Hepatic stellate cell (primary cell): ENCODE data around the gene ZDHHC8.

Experiments
- DNase-seq: peaks from one replicate; pipeline ENCODE4 v3.0.0; 2011; ENCODE audit warnings: low spot score

ZDHHC8 gene

DNA sequence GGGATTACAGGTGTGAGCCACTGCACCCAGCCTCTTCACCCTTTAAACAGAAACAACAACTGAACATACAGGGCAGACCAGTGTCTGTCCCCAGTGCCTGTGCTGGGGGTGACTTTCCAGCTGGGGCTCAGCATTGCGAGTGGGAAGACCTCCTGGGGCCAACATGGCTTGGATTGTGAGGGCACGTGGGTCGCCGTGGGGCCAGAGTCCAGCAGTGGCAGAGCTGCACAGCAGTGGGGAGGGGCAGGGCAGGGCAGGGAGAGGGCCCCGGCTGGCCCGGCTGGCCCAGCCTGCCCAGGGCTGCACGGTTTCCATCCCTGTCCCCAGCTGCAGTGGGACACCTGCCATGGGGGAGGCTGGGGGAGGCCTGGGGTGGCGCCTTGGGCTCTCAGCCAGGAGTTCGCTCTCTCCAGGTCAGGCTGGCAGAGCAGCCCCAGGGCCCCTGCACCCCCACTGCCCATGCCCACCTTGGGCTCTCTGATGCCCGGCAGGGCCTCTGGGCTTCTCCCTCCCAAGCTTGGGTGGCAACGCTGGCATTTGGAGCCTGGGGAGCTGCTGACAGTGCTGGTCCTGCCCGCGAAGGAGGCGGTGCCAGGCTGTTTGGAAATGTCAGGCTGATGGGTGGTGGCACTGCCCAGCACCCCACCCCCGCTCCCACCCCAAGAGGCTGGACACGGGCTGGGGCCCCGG, 49.7 kb downstream of the ZDHHC8 start:
- no peak for DNase-seq

DNA sequence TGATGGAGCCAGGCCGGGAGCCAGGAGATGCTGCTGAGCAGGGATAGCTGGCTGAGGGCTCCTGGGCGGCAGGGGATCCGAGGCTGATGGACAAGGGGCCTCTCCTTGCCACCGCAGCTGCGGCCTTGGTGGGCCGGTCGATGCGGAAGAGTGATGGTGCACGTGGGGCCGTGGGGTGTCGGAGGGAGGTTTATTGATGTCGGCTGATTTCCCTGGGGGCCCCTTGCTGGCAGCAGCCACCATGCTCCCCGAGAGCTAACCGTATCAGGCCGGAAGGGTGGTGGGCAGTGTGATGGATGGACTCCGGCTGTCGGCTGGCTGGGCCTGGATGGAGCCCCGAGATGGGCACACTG, 50.3 kb downstream of the ZDHHC8 start:
- no peak for DNase-seq

DNA sequence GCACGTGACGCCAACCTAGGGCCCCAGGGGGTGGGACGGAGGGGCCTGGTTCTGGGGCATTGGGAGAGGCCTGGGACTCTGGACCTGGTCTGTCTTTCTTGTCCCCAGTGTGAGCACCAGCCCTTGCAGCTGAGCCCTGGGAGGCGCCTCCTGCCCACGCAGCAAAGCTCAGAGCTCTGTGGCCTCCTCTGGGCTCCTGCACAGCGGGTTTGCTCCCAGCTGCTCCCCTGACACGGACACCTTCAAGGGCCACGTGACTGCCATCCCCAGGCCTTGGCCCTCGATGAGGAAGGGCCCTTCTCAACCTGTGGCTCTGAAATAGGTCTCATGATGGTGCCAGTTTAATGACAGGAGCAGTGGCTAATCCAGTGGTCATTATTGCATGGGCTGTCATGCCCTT, 50.8 kb downstream of the ZDHHC8 start:
- no peak for DNase-seq

GRCh38 chr22:20183101-20183500, 51.5 kb downstream of the ZDHHC8 start:
- DNase-seq, result no peak

- DNase-seq, result no peak
These were observed 52.2 kb downstream of the ZDHHC8 start for GRCh38 chr22:20183823-20184222.

DNA sequence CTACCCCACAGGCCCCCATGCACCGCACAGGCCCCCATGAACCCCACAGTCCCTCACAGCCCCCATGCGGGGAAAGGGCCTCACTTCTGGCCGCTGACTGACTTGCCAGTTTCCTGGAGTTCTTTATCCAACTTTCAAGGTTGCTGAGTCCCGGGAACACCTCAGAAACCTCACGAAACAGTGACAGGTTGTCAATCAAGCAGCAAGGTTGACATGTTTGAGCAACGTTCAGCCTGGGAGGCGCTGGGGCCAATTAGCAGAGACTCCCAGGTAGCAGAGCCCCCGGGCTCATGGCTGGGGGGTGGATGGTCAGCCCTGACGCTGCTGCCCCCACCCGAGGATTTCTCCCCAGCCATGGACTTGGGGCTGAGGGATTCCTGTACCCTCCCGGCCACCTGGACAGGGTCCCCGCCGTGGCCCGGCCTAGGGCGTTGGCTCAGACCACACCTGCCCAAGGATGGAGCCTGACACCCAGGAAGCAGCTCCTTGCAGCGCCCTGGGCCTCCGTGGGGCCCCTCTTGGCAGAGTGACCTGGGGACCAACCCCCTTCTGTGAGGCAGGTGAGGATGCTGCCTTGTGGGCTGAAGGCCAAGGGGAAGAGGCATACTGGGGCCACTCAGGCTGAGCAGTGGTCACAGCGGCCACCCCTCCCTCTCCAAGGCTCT, 53.0 kb downstream of the ZDHHC8 start:
- DNase-seq, result no peak

- DNase-seq, result no peak
These were observed 54.1 kb downstream of the ZDHHC8 start for GRCh38 chr22:20185750-20186149.

DNA sequence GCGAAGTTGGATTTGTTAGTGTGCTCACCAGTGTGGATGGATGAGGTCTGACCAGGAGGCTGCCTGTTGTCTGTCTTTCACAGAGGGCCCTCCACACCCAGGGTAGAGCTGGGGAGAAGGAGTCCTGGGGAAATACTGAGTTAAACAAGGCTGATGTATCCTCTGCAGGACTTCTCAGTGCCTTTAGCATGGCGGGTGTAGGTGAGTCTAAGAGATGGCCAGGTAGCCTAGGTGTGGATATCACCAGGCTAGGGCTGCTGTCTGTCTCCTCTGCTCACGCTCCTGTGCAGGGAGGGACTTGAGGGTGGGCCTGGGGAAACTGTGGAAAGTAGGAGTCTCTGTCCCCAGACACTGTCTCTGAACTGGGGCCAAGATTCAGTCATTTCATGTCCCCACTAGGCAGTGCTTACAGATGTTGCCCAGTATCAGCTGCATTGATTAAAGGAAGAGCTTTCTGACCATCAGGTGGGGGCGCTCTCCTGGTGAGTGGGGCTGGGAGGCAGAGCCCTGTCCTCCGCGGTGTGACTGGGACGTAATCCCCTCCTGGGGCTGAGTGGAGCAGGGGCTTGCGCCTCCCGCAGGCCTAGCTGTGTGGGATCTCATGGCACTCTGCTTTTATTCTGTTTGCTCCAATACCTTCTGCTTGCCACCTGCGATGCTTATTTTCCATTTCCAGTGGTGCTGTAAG, 54.7 kb downstream of the ZDHHC8 start:
- DNase-seq, result no peak

DNA sequence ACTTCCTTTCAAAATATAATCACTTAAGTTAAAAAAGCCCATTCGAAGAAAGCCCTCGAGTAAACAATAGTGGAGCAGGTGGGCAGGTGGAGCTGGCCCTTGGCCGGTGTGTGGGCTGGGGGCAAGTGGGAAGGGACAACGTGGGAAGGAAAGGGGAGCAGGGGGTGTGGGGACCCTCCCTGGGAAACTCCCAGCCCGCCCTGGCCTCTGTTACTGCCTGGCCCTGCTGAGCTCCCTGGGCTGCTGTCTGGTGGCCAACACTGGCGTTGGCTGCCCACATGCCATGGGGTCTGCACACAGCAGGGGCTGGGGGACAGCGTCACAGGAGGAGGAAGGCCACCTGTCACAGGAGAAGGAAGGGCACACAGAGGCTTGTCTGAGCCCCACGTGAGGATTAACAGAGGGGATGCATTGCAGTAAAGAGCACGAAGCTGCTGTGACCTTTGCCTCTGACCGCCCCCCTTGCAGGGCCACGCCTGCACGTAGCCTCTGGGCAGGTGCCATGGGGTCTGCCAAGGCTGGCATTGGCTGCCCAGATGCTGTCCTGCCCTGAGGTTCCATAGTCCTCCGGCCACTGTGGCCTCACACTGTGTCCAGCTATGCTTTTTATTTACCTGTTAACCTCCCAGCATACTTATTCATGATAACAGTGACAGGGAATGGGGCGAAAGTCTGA, 55.4 kb downstream of the ZDHHC8 start:
- DNase-seq, result no peak

- DNase-seq, result no peak
These were observed 56.4 kb downstream of the ZDHHC8 start for GRCh38 chr22:20187777-20188566.

GRCh38 chr22:20188567-20188877, 56.9 kb downstream of the ZDHHC8 start:
- no peak for DNase-seq

GRCh38 chr22:20191000-20191515, 59.5 kb downstream of the ZDHHC8 start:
- no peak for DNase-seq

DNA sequence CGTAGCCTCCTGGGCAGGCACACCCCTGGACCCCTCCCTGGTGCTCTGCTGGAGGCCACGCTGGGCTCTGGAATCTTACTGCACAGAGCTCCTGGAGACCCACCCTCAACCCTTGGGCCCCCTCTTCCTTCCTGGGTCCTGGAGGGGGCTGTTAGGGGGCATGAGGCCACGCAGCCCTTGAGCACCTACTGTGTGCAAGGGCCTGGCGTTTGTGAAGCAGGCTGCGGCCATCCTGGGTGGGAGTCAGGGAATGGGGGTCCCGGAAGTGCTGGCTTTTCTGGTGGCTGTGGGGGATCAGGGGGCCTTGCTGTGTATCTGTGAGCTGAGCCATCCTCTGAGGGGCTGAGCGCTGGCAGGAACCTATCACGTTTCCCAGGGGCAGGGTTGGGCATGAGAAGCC, 60.2 kb downstream of the ZDHHC8 start:
- DNase-seq, result no peak

GRCh38 chr22:20192293-20192971, 60.8 kb downstream of the ZDHHC8 start:
- DNase-seq, result no peak

DNA sequence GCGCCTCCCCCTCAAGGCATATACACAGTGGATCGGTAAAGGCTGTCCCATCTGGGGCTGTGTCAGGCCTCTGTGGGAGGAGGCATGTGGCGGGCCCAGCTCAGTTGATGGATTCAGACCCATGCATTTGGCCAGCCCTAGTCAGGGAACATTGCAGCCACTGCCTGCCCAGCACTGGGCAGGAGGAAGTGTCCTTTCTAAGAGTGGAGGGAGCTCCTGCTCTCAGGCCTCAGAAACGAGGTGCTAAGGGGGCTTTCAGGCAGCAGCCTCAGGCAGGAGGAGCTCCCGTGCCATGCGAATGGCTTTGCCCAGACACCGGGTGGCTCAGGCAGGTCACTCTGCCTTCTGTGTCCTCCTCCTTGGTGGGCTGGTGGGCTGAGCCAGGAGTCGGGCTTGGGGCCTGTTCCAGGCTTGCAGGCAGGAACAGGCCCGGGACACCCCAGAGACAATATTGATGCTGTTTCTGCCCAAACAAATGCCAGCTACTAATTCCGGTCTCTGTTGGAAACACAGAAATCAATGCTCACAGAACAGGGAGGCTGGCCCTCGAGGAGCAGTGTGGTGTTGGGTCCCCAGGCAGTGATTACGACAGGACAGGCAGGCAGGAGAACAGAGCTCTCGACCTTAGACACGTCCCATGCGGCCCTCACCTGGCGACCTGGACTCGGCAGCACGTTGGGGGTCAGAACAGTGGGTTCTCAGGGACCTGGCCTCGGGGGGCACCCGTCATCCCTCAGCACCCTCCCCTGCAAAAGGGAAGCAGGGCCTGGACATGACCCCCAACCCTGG, 61.6 kb downstream of the ZDHHC8 start:
- DNase-seq, result no peak

DNA sequence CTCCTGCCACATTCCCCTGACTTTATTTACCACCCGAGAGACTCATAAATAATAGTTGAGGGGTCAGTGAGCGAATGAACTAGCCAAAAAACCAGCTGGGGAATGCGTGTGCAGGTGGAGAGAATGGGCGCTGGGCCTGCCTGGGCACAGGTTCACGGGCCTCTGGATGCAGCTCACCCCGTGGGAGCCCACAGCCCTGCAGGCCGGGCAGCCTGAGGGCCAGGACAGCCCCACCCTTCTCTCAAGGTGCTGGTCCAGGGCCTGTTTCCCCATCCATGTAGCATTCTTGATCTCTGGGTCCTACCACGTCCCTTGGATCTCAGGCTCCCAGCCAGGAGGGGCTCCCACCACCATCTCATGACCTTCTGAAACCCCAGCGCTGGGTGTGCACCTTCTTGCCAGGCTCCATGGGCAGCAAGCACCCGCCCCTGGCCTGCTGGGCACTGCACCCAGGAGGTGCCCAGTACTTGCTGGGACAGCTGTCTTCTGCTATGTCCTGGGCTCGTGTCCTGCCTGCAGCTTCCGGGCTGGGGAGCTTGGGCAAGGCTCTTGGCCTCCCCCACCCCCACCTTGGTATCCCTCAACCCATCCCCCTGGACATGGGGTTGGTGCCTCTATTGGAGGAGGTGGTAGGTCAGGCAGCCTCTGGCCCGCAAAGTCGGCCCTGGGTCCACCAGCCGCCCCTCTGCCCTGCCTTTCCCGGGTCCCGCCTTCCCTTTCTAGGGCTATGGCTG, 62.3 kb downstream of the ZDHHC8 start:
- DNase-seq, result no peak

DNA sequence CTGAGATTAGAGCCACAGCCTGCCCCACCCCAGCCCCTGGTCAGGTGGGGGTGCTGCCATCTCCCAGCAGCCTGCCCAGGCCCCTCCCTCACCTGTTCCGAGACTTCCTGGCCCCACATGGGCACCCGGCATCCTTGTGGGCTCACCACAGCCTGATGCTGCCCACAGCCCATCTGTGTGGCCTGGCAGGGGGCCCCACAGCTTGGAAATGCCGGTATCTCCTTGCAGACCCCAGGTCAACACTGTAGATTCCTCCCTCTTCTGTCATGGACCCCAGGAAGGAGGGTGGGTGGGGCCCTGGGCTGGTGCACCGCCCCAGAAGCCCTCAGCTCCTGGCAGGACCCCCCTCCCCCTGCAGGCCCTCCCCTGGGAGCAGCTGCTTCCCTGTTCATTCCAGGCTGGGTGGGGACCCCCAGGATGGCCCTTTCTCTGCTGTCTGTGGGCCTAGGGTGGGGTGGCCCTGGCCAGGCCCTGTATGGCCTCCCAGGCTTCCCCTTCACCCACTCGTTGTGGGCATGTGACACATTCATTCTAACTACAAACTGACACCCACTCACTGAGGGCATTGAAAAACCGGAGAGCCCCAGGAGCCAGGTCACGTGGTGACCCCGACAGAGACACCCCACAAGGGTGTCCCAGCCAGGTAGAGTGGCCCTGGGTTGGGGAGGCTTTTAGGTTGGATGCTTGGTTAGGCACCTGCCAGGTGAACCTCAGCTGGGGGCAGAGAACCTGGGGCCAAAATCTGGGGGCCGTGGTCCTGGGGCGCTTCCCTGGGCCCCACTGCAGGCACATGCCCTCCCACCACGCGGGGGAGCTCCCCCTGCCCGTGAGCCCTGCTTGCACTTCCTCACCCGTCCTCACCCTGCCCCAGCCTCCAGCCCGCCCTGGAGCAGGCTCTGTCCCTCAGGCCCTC, 63.3 kb downstream of the ZDHHC8 start:
- DNase-seq, result no peak

GRCh38 chr22:20196094-20196842, 64.7 kb downstream of the ZDHHC8 start:
- DNase-seq, result no peak
